Skeletal muscle satellite cell (primary cell): Measurements from ENCODE around the gene JADE2. TPM values are rescaled to one million over a fixed set of nuclear protein-coding genes. Genes with fewer than 3 reads are reported as not detected.

ENCODE experiments used
- H3K27me3 ChIP-seq: 2 replicates; pipeline ENCODE4 v1.7.0; 2013; ENCODE audit warnings: low read length; ENCODE audit not compliant: control insufficient read depth, insufficient read depth
- H3K36me3 ChIP-seq: 2 replicates; pipeline ENCODE4 v1.7.0; 2013; ENCODE audit warnings: mild to moderate bottlenecking, control low read depth, low read length; ENCODE audit not compliant: insufficient read depth
- H3K4me1 ChIP-seq: 2 replicates; pipeline ENCODE4 v1.7.0; 2013; ENCODE audit warnings: low read length; ENCODE audit not compliant: control insufficient read depth, insufficient read depth
- H3K4me2 ChIP-seq: 2 replicates; pipeline ENCODE4 v1.7.0; 2013; ENCODE audit warnings: mild to moderate bottlenecking, low read length
- H3K4me3 ChIP-seq: 2 replicates; pipeline ENCODE4 v1.7.0; 2013; ENCODE audit warnings: low read length
- H3K9ac ChIP-seq: 2 replicates; pipeline ENCODE4 v1.7.0; 2013; ENCODE audit warnings: mild to moderate bottlenecking, low read depth, low read length, moderate library complexity
- H3K9me3 ChIP-seq: replicated peaks from 2 replicates; pipeline ENCODE4 v1.7.0; 2013; ENCODE audit warnings: mild to moderate bottlenecking, control low read depth, low read length
- total RNA-seq: library from RNA; depleted of rRNA; stranded (reverse); fragments of >200 nt; gene quantifications from 2 replicates; pipeline ENCODE4 v1.2.3, GENCODE V29; 2012; rRNA removed

The JADE2 gene
- total RNA-seq: 23.8 and 35.8 TPM in 2 replicates

DNA sequence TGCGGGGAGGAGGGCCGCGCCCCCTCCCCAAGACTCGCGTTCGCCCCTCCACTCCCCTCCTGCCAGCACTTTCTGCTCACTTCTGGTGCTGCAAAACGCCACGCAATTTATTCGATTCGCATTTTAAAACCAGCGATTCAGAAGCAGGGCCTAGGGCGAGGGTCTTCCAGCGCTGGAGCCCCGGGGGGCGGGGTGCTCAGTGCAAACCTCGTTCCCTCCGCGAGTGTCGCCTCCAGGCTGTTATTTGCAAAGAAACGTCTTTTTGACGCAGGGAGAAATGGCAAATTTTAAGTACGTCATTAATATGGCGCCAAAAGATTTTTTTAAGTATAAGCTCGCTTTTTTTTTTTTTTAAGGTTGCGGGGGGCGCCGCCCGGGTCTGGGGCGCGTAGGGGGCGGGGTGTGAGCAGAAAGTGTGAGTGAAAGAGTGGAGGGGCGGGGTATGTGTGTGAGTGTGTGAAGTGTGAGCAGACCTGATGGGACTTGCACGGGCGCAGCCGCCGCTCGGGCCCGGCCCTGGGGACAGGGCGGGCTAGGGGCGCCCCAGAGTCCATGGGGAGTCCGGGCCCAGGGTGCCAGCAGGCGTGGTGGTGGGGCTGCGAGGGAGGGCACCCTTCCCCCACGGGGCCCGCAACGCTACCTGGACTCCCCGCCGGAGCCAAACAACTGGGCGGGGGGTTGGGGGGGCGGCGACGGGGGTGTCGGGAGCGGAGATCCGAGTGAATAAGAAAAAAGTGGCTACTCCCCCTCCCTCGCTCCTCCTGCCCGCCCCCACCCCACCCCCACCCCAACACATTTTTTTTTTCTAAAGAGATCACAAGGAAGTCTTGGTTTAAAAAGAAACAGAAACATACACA, at the start of gene JADE2:
JADE2 (plus strand) TSS at position 845 of the 857 bp plus-strand sequence. CDS start 10,188 bp downstream, outside the sequence.
- Histone ChIP-seq H3K36me3 (no peaks in the 10 kb centered on the region), H3K4me1 (peaks cover 24% of the 10 kb centered on the region)

DNA sequence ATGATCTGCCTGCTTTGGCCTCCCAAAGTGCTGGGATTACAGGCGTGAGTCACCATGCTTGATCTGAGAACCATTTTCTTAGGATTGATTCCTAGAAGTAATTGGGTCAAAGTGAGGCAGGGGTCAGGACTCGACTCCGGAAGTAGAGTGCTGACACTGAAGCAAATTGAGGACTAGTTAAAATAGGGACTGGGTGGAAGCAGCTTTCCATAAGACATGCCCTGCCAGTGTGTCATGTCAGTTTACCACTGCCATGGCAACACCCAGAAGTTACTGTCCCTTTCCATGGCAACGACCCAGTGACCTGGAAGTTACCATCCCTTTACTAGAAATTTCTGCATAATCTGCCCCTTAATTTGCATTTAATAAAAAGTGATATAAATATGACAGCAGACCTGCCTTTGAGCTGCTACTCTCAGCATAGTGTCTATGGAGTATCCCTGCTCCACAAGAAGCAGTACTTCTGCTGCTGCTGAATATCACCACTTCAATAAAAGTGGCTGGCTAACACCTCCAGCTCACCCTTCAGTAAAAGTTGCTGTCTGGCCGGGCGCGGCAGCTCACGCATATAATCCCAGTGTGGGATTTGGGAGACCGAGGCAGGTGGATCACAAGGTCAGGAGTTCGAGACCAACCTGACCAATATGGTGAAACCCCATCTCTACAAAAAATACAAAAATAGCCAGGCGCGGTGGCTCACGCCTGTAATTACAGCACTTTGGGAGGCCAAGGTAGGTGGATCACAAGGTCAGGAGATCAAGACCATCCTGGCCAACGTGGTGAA, 47.8 kb upstream of the JADE2 start:
- no peak overlapping the region for H3K4me3 ChIP-seq
- H3K4me1 ChIP-seq: peaks cover 5% of the 10 kb centered on the region
- H3K4me2 ChIP-seq: no peak overlapping the region
- H3K36me3 ChIP-seq: no peaks in the 10 kb centered on the region
- no peak overlapping the region for H3K9ac ChIP-seq
- no peaks in the 10 kb centered on the region for H3K9me3 ChIP-seq
- H3K27me3 ChIP-seq: no peaks in the 10 kb centered on the region

More for the DNA sequence above, at the start of gene JADE2:
- no peaks in the 10 kb centered on the region for H3K9me3 ChIP-seq
- H3K4me2 ChIP-seq: peak within 1 kb of the TSS; percentile 95
- no peaks in the 10 kb centered on the region for H3K27me3 ChIP-seq
- H3K9ac ChIP-seq: peak within 1 kb of the TSS; percentile 92
- peak within 1 kb of the TSS; percentile 78 for H3K4me3 ChIP-seq

DNA sequence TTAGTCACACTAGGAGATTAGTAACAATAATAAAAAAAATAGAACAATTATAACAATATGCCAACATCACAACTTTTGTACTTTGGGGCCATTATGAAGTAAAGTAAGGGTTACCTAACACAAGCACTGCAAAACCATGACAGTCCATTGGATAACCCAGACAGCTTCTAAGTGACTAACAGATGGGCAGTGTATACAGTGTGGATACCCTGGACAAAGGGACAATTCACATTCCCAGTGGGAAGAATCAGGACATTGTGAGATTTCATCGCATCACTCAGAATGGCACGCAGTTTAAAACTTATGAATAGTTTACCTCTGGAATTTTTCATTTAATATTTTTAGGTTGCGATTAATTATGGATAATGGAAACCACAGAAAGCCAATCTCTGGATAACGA, 45.6 kb upstream of the JADE2 start:
- Histone ChIP-seq H3K4me3 (no peak overlapping the region), H3K4me2 (no peak overlapping the region), H3K36me3 (no peaks in the 10 kb centered on the region), H3K9ac (no peak overlapping the region), H3K27me3 (no peaks in the 10 kb centered on the region), H3K4me1 (peaks cover 5% of the 10 kb centered on the region), H3K9me3 (no peaks in the 10 kb centered on the region)

- H3K4me1 ChIP-seq: no peaks in the 10 kb centered on the region
- H3K4me2 ChIP-seq: no peak overlapping the region
- H3K4me3 ChIP-seq: no peak overlapping the region
- no peak overlapping the region for H3K9ac ChIP-seq
- H3K27me3 ChIP-seq: no peaks in the 10 kb centered on the region
- no peaks in the 10 kb centered on the region for H3K36me3 ChIP-seq
- H3K9me3 ChIP-seq: no peaks in the 10 kb centered on the region
These were observed 36.1 kb upstream of the JADE2 start for GRCh38 chr5:134489227-134489944.

- Histone ChIP-seq H3K27me3 (no peaks in the 10 kb centered on the region), H3K4me2 (no peak overlapping the region), H3K4me3 (no peak overlapping the region)
These were observed 35.1 kb upstream of the JADE2 start for GRCh38 chr5:134490255-134490924.

DNA sequence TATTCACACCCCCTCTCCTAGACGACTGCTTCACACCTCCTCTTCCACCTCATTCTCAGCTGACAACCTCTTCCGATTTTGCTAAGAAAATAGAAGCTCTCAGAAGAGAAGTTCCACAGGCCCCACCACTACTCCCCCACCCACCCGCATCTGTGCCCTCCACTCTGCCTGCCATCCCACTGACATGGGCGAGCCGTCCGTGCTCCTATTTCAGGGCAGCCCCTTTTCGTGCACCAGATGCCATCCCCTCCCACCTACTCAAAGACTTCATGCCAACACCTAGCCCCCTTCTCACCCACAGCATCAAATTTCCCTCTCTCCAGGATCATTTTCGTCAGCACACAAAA, 34.6 kb upstream of the JADE2 start:
- Histone ChIP-seq H3K4me1 (no peaks in the 10 kb centered on the region), H3K27me3 (no peaks in the 10 kb centered on the region), H3K4me3 (no peak overlapping the region), H3K9ac (no peak overlapping the region), H3K9me3 (no peaks in the 10 kb centered on the region), H3K4me2 (no peak overlapping the region), H3K36me3 (no peaks in the 10 kb centered on the region)

More at GRCh38 chr5:134490255-134490924, 35.1 kb upstream of the JADE2 start:
- Histone ChIP-seq H3K36me3 (no peaks in the 10 kb centered on the region), H3K9ac (no peak overlapping the region), H3K9me3 (no peaks in the 10 kb centered on the region), H3K4me1 (no peaks in the 10 kb centered on the region)

- Histone ChIP-seq H3K36me3 (no peaks in the 10 kb centered on the region), H3K9me3 (no peaks in the 10 kb centered on the region), H3K4me1 (no peaks in the 10 kb centered on the region), H3K4me3 (no peak overlapping the region), H3K9ac (no peak overlapping the region), H3K4me2 (no peak overlapping the region), H3K27me3 (no peaks in the 10 kb centered on the region)
These were observed 33.5 kb upstream of the JADE2 start for GRCh38 chr5:134491841-134492442.

DNA sequence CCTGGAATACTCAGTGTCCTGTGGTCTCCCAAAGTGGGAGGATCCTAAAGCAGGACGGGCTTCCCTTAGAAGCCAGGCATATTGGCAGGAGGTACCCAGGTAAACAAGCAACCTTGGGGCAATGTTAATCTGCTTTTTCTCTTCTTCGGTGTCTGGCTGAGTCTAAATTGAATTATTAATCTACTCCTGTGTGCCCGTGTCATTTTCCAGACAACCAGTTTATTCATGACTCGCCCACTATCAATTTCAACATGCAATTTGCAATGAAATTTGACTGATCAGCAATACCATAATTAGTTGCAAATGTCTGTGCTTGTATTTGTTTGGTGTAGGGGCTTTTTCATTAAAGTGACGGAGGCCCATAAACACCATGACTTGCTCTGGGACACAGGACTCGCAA, 32.9 kb upstream of the JADE2 start:
- Histone ChIP-seq H3K27me3 (no peaks in the 10 kb centered on the region), H3K9me3 (no peaks in the 10 kb centered on the region), H3K9ac (no peak overlapping the region), H3K36me3 (no peaks in the 10 kb centered on the region), H3K4me2 (no peak overlapping the region), H3K4me3 (no peak overlapping the region), H3K4me1 (no peaks in the 10 kb centered on the region)

GRCh38 chr5:134493461-134494055, 31.9 kb upstream of the JADE2 start:
- Histone ChIP-seq H3K27me3 (no peaks in the 10 kb centered on the region), H3K9ac (no peak overlapping the region), H3K4me1 (no peaks in the 10 kb centered on the region), H3K36me3 (no peaks in the 10 kb centered on the region), H3K4me3 (no peak overlapping the region), H3K4me2 (no peak overlapping the region), H3K9me3 (no peaks in the 10 kb centered on the region)

- H3K4me3 ChIP-seq: no peak overlapping the region
- H3K36me3 ChIP-seq: no peaks in the 10 kb centered on the region
- no peaks in the 10 kb centered on the region for H3K9me3 ChIP-seq
- no peaks in the 10 kb centered on the region for H3K27me3 ChIP-seq
- H3K4me1 ChIP-seq: no peaks in the 10 kb centered on the region
- H3K9ac ChIP-seq: no peak overlapping the region
- no peak overlapping the region for H3K4me2 ChIP-seq
These were observed 30.7 kb upstream of the JADE2 start for GRCh38 chr5:134494780-134495179.
